ENCODE measurements around the gene MYO10. TPM values are rescaled to one million over a fixed set of nuclear protein-coding genes. Genes with fewer than 3 reads are reported as not detected.
"Not testable (repeated sequence)": the region's sequence is repeated elsewhere in the genome, so short reads cannot be mapped to it uniquely, and the experiment has no call there.

Gene MYO10
- total RNA-seq, 4 donors from 2014 or later: 5.6 to 11.0 (median 6.4) TPM

DNA sequence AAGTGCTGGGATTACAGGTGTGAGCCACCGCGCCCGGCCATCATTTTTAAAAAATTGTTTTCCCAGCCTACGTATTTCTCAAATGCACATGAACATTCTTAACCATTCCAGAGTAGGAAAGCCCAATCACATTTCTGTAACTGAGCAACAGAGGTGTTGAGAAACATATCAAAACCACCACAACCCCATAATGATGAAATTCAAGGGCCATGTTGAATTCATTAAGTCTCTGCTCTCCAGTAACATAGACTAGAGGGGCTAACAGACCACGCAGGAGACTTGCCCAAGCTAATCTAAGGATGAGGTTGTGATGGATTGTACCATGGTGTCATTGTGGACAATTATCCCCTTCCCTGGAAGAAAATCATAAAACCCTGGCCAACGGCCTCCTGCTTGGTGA is 52.9 kb downstream of the MYO10 start:
- WGBS, 2 donors (ENCODE audit: low coverage in 1 of 2): 94 to 100% methylated on average over 4 to 6 of the region's 6 CpGs
- no peaks in the 10 kb centered on the region for H3K36me3 ChIP-seq
- TF ChIP-seq EP300 (IDR thresholded peaks at IDR 0.05): no peak
- TF ChIP-seq, protein P1, sequence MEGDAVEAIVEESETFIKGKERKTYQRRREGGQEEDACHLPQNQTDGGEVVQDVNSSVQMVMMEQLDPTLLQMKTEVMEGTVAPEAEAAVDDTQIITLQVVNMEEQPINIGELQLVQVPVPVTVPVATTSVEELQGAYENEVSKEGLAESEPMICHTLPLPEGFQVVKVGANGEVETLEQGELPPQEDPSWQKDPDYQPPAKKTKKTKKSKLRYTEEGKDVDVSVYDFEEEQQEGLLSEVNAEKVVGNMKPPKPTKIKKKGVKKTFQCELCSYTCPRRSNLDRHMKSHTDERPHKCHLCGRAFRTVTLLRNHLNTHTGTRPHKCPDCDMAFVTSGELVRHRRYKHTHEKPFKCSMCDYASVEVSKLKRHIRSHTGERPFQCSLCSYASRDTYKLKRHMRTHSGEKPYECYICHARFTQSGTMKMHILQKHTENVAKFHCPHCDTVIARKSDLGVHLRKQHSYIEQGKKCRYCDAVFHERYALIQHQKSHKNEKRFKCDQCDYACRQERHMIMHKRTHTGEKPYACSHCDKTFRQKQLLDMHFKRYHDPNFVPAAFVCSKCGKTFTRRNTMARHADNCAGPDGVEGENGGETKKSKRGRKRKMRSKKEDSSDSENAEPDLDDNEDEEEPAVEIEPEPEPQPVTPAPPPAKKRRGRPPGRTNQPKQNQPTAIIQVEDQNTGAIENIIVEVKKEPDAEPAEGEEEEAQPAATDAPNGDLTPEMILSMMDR (IDR thresholded peaks at IDR 0.05): no peak
- TF ChIP-seq POLR2AphosphoS5 (IDR thresholded peaks at IDR 0.05): no peak
- TF ChIP-seq POLR2A (IDR thresholded peaks at IDR 0.05): no peak
- no peaks in the 10 kb centered on the region for H3K27me3 ChIP-seq
- H3K4me3 ChIP-seq: no peak overlapping the region
- no peak overlapping the region for H3K27ac ChIP-seq
- H3K4me1 ChIP-seq: no peaks in the 10 kb centered on the region
- no peak for ATAC-seq
- no peaks in the 10 kb centered on the region for H3K9me3 ChIP-seq

DNA sequence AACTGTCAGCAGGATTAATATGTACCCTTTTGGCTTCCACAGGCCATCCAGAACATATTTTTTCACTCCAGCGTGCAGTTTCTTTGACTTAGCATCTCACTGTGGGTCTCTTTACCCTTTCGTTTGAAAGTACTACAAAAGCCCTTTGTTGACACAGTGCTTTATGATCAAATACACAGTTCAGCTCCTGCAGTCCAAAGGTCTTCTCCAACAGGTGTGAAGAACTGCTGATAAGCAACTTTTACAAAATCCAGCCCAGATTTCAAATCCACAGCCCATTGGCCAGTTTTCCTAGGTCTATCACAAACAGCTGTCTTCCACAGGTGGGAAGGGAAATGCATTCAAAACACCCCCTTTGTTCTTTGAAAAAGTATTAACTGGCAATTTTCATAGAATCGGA is 54.8 kb downstream of the MYO10 start:
- Histone ChIP-seq H3K36me3 (no peaks in the 10 kb centered on the region), H3K4me3 (no peak overlapping the region), H3K27ac (no peak overlapping the region), H3K9me3 (no peaks in the 10 kb centered on the region), H3K27me3 (no peaks in the 10 kb centered on the region), H3K4me1 (no peaks in the 10 kb centered on the region)
- 73 to 78% methylated on average over 3 of the region's 3 CpGs for WGBS, 2 donors (ENCODE audit: low coverage in 1 of 2)
- no peak for TF ChIP-seq POLR2A (IDR thresholded peaks at IDR 0.05)
- ATAC-seq: no peak

DNA sequence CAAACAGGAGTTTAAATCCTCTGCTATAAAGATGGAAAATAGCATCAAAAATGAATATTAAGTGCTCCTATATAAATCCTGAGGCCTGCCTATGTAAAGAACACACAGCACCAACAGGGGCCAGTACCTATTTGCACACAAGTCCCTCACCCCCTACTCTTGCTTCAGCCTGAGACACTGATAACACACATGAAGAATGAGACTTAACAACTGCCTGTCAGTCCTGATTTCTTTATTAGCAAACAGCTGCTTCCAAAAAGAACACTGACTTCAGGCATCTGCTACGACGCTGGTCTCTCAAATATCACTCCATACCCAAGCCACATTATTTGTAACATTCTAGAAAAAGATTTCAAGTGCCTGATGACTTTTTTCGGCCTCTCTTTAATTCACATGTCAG is 55.5 kb downstream of the MYO10 start:
- H3K36me3 ChIP-seq: no peaks in the 10 kb centered on the region

DNA sequence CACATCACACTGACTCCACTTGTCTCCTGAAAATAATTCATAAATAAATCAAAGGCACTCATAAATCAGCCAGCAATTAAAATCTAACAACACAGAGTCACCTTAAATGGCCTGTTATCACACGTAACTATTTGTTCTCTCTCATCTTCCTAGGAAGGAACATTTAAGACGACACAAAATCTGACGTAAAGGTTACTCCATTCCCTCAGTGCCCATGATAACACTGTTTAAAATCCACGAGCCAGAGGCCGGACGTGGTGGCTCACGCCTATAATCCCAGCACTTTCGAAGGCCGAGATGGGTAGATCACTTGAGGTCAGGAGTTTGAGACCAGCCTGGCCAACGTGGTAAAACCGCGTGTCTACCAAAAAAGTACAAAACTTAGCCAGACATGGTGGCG is 56.4 kb downstream of the MYO10 start:
- no peak overlapping the region for H3K4me3 ChIP-seq
- no peaks in the 10 kb centered on the region for H3K9me3 ChIP-seq
- no peak for ATAC-seq
- H3K27me3 ChIP-seq: no peaks in the 10 kb centered on the region
- no peaks in the 10 kb centered on the region for H3K4me1 ChIP-seq
- 88 to 94% methylated on average over 11 to 12 of the region's 13 CpGs for WGBS, 2 donors (ENCODE audit: low coverage in 1 of 2)
- H3K36me3 ChIP-seq: no peaks in the 10 kb centered on the region
- TF ChIP-seq POLR2A (IDR thresholded peaks at IDR 0.05): no peak
- TF ChIP-seq POLR2AphosphoS5 (IDR thresholded peaks at IDR 0.05): no peak
- TF ChIP-seq, protein P1 (IDR thresholded peaks at IDR 0.05): no peak
- TF ChIP-seq EP300 (IDR thresholded peaks at IDR 0.05): no peak
- no peak overlapping the region for H3K27ac ChIP-seq

More for the DNA sequence above, 55.5 kb downstream of the MYO10 start:
- Histone ChIP-seq H3K9me3 (no peaks in the 10 kb centered on the region), H3K4me3 (no peak overlapping the region), H3K27me3 (no peaks in the 10 kb centered on the region), H3K27ac (no peak overlapping the region), H3K4me1 (no peaks in the 10 kb centered on the region)
- TF ChIP-seq POLR2AphosphoS5 (IDR thresholded peaks at IDR 0.05) (no peak), POLR2A (IDR thresholded peaks at IDR 0.05) (no peak)
- ATAC-seq: no peak
- WGBS, 2 donors (ENCODE audit: low coverage in 1 of 2): 92 to 96% methylated on average over 3 of the region's 3 CpGs

DNA sequence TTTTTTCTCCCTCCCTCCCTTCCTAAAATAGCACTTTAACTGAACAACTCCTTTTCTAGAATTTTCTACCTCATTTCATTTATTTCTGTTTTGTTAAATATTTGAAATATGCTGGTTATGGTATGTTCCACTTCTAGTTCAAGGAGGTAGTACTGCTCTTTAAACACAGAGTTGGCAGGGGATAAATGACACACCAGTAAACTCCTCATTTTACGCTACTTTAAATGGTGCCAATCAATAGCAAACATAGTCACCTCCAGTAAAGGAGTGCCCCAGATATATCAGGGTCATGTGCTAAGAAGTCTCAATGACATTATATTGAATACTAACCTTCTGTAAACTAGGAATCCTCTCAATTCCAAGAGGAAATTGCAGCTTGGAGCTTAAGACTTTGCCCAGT is 56.9 kb downstream of the MYO10 start:
- TF ChIP-seq, protein P1 (IDR thresholded peaks at IDR 0.05): no peak
- TF ChIP-seq POLR2AphosphoS5 (IDR thresholded peaks at IDR 0.05) (no peak), POLR2A (IDR thresholded peaks at IDR 0.05) (no peak), EP300 (IDR thresholded peaks at IDR 0.05) (no peak)
- Histone ChIP-seq H3K9me3 (no peaks in the 10 kb centered on the region), H3K4me3 (no peak overlapping the region), H3K27me3 (no peaks in the 10 kb centered on the region), H3K36me3 (no peaks in the 10 kb centered on the region), H3K4me1 (no peaks in the 10 kb centered on the region), H3K27ac (no peak overlapping the region)
- 86 to 100% methylated on average over 1 of the region's 1 CpG for WGBS, 2 donors (ENCODE audit: low coverage in 1 of 2)
- ATAC-seq: no peak

DNA sequence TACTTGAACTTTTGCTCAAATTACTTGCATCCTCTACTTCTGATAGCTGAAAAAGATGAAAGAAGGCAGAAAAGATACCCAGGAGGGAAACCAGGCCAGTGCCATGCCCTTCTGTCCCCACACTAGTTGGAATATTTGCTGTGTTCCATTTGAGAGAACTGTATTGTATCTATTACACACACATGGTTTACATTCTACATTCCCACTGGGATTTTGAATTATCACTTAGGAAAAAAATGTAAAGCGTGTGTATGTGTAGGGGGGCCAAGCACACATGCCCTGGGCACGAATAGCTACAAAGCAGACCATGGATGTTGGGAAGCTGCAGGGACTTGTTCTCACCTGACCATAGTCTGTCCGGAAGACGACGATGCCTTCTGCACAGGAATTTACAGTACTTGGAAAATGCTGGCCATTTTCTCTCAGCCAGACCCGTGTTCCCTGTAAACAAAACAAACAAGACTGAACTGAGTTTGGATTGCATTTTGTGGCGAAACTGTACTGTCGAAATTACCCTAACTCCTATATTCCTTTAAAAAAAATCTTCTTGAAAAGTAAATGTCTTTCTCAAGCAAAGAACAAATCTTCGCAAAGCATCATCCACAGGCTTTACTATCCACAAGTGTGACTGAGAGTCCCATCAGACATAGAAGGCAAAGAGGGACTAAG is 58.7 kb downstream of the MYO10 start:
- WGBS, 2 donors (ENCODE audit: low coverage in 1 of 2): 45 to 70% methylated on average over 3 to 8 of the region's 9 CpGs
- Histone ChIP-seq H3K4me3 (no peak overlapping the region), H3K4me1 (no peaks in the 10 kb centered on the region), H3K27me3 (no peaks in the 10 kb centered on the region), H3K36me3 (no peaks in the 10 kb centered on the region), H3K27ac (no peak overlapping the region), H3K9me3 (no peaks in the 10 kb centered on the region)
- TF ChIP-seq EP300 (IDR thresholded peaks at IDR 0.05) (no peak), POLR2A (IDR thresholded peaks at IDR 0.05) (no peak), POLR2AphosphoS5 (IDR thresholded peaks at IDR 0.05) (no peak)
- TF ChIP-seq, protein P1 (IDR thresholded peaks at IDR 0.05): no peak
- ATAC-seq: no peak

DNA sequence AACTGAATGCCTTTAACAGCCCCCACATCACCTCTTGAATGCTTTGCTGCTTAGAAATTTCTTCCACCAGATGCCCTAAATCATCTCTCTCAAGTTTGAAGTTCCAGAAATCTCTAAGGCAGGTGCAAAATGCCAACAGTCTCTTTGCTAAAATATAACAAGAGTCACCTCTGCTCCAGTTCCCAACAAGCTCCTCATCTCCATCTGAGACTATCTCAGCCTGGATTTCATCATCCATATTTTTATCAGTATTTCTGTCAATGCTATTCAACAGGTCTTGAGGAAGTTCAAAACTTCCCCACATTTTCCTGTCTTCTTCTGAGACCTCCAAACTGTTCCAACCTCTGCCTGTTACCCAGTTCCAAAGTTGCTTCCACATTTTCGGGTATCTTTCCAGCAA is 61.7 kb downstream of the MYO10 start:
- H3K27me3 ChIP-seq, H3K36me3 ChIP-seq, H3K4me1 ChIP-seq, H3K4me3 ChIP-seq, ATAC-seq, H3K9me3 ChIP-seq, H3K27ac ChIP-seq: not testable (repeated sequence)
- WGBS, 2 donors (ENCODE audit: low coverage in 1 of 2): 80 to 91% methylated on average over 1 of the region's 1 CpG
